HepG2 (cell line): ENCODE results near the gene NARF. TPM values are rescaled to one million over a fixed set of nuclear protein-coding genes. Genes with fewer than 3 reads are reported as not detected.
A peak's percentile ranks its signal among the peaks of the same experiment; 100 is the strongest.

Experiments
- ATAC-seq: fragments of 200-7000 bp; cut with Tn5 transposase; 3 replicates; pipeline ENCODE4 v1.9.1; 2020; ENCODE audit warnings: mild to moderate bottlenecking, moderate library complexity
- BruUV-seq: library from RNA; stranded (reverse); fragments of 400-500 nt; replicated peaks from 2 replicates; lab custom pipeline; 2021; lab: Mats Ljungman, UMichigan
- CTCF ChIA-PET: fragments of 300-600 bp; formaldehyde crosslinking; extraction: SDS; loops from one replicate; lab custom pipeline; 2021; ENCODE audit warnings: low total read pairs, inconsistent platforms, low intra/inter-chr PET ratio; lab: Yijun Ruan, JAX
- POLR2A ChIA-PET: fragments of 350-600 bp; sonication (Branson Sonifier 250); formaldehyde crosslinking; loops from one replicate; lab custom pipeline; 2020; ENCODE audit warnings: antibody characterized with exemption, inconsistent platforms; lab: Yijun Ruan, JAX
- DNase-seq: peaks from one replicate; pipeline ENCODE4 v3.0.0-alpha.2; 2015; ENCODE audit warnings: low spot score
- FAIRE-seq: peaks from 3 replicates; lab custom pipeline; 2011; peaks lifted over from hg19 to GRCh38; lab: Jason Lieb, UNC
- H2AFZ ChIP-seq: one replicate; pipeline ENCODE4 v1.6.1; 2011; ENCODE audit warnings: low read length, inconsistent platforms
- H3K27ac ChIP-seq: fragments of 300-600 bp; 3 replicates; pipeline ENCODE4 v1.8.0; 2011; ENCODE audit warnings: mixed run types, mild to moderate bottlenecking, mixed read lengths, low read length, inconsistent platforms; ENCODE audit not compliant: insufficient read depth; ENCODE audit errors: extremely low read length
- H3K27me3 ChIP-seq, 2 experiments: fragments of 200-600 bp in 1 of 2; 2 replicates in 1 of 2; 3 replicates in 1 of 2; pipeline versions ENCODE4 v1.6.0 to v1.8.0; 2011; ENCODE audit warnings: low read length in 2 of 2, mild to moderate bottlenecking in 2 of 2, moderate library complexity in 2 of 2, inconsistent platforms in 1 of 2; ENCODE audit not compliant: insufficient read depth in 2 of 2, control insufficient read depth in 1 of 2
- H3K36me3 ChIP-seq, 2 experiments: fragments of 200-600 bp in 1 of 2; replicated peaks in 1 of 2; 2 replicates in 1 of 2; 3 replicates in 1 of 2; pipeline versions ENCODE4 v1.5.1 to v1.8.0; 2011; ENCODE audit warnings: low read length in 2 of 2, inconsistent platforms in 1 of 2; ENCODE audit not compliant: insufficient read depth in 2 of 2, control insufficient read depth in 1 of 2
- H3K4me1 ChIP-seq: 2 replicates; pipeline ENCODE4 v1.5.1; 2012; ENCODE audit warnings: low read length, inconsistent platforms; ENCODE audit not compliant: insufficient read depth
- H3K4me2 ChIP-seq: 2 replicates; pipeline ENCODE4 v1.6.0; 2011; ENCODE audit warnings: low read depth, low read length, inconsistent platforms
- H3K4me3 ChIP-seq, 3 experiments: fragments of 200-600 bp in 1 of 3; sonication (generic), shearing (Covaris generic) in 1 of 3; replicated peaks in 1 of 3; 2 replicates each; pipeline ENCODE4 v1.5.1; 2011 to 2016; ENCODE audit warnings: low read length in 3 of 3, inconsistent platforms in 2 of 3, low read depth in 2 of 3, mild to moderate bottlenecking in 2 of 3, control low read depth in 1 of 3, mixed read lengths in 1 of 3; ENCODE audit not compliant: insufficient read depth in 1 of 3
- H3K79me2 ChIP-seq: one replicate; pipeline ENCODE4 v1.6.1; 2011; ENCODE audit warnings: low read length, inconsistent platforms; ENCODE audit not compliant: insufficient read depth
- H3K9ac ChIP-seq: 2 replicates; pipeline ENCODE4 v1.6.0; 2011; ENCODE audit warnings: mild to moderate bottlenecking, low read depth, low read length, inconsistent platforms; ENCODE audit not compliant: insufficient read depth
- H3K9me3 ChIP-seq: 2 replicates; pipeline ENCODE4 v1.5.1; 2012; ENCODE audit warnings: mild to moderate bottlenecking, low read length
- H4K20me1 ChIP-seq: 2 replicates; pipeline ENCODE4 v1.6.0; 2011; ENCODE audit warnings: inconsistent platforms, mild to moderate bottlenecking, low read length, moderate library complexity; ENCODE audit not compliant: insufficient read depth
- DNMT3B ChIP-seq: conservative IDR thresholded peaks from 2 replicates; pipeline ENCODE4 v1.6.1; 2016; ENCODE audit warnings: missing biosample characterization, control low read depth
- FUBP1 ChIP-seq: sonication (generic); formaldehyde crosslinking; IDR thresholded peaks from 2 replicates; pipeline ENCODE4 v1.5.1; 2020; ENCODE audit warnings: missing genetic modification reagents, mild to moderate bottlenecking, borderline replicate concordance
- HNRNPL ChIP-seq: fragments of 200-400 bp; formaldehyde crosslinking; IDR thresholded peaks from 2 replicates; pipeline ENCODE4 v1.6.1; 2017; ENCODE audit warnings: mild to moderate bottlenecking, low read depth, low read length
- HOXA3 ChIP-seq: sonication (generic); formaldehyde crosslinking; IDR thresholded peaks from 2 replicates; pipeline ENCODE4 v1.5.0; 2020; ENCODE audit warnings: missing genetic modification reagents
- KDM2A ChIP-seq: sonication (generic); formaldehyde crosslinking; IDR thresholded peaks from 2 replicates; pipeline ENCODE4 v1.4.0; 2020; ENCODE audit warnings: low read depth, missing genetic modification reagents, borderline replicate concordance
- KDM5B ChIP-seq: sonication (generic); formaldehyde crosslinking; IDR thresholded peaks from 2 replicates; pipeline ENCODE4 v1.4.0; 2020; ENCODE audit warnings: missing genetic modification reagents, mild to moderate bottlenecking, borderline replicate concordance
- MAX ChIP-seq: IDR thresholded peaks from 2 replicates; pipeline ENCODE4 v1.6.1; 2012; ENCODE audit warnings: inconsistent platforms
- SRY ChIP-seq: sonication (generic); formaldehyde crosslinking; IDR thresholded peaks from 2 replicates; pipeline ENCODE4 v1.8.0; 2022; ENCODE audit warnings: mild to moderate bottlenecking, missing genetic modification reagents
- SUZ12 ChIP-seq: fragments of 150-350 bp; IDR thresholded peaks from 2 replicates; pipeline ENCODE4 v1.6.1; 2014; ENCODE audit warnings: low read depth, low read length
- UBTF ChIP-seq: sonication (generic); formaldehyde crosslinking; IDR thresholded peaks from 2 replicates; pipeline ENCODE4 v1.4.0; 2020; ENCODE audit warnings: mild to moderate bottlenecking, missing genetic modification reagents
- ZBTB14 ChIP-seq: sonication (generic); formaldehyde crosslinking; IDR thresholded peaks from 2 replicates; pipeline ENCODE4 v1.4.0; 2020; ENCODE audit warnings: missing genetic modification reagents
- ZBTB20 ChIP-seq: sonication (generic); formaldehyde crosslinking; IDR thresholded peaks from 2 replicates; pipeline ENCODE4 v1.8.1; 2023; ENCODE audit warnings: missing genetic modification reagents, low read depth, mild to moderate bottlenecking, borderline replicate concordance
- ZBTB42 ChIP-seq: sonication (generic); formaldehyde crosslinking; IDR thresholded peaks from 2 replicates; pipeline ENCODE4 v1.5.0; 2020; ENCODE audit warnings: mild to moderate bottlenecking, missing genetic modification reagents
- ZFP36L1 ChIP-seq: sonication (generic); formaldehyde crosslinking; IDR thresholded peaks from 2 replicates; pipeline ENCODE4 v1.8.0; 2022; ENCODE audit warnings: mild to moderate bottlenecking, missing genetic modification reagents, moderate library complexity
- ZFP36L2 ChIP-seq: sonication (generic); formaldehyde crosslinking; IDR thresholded peaks from 2 replicates; pipeline ENCODE4 v1.4.0; 2020; ENCODE audit warnings: missing genetic modification reagents
- ZNF446 ChIP-seq: sonication (generic); formaldehyde crosslinking; IDR thresholded peaks from 2 replicates; pipeline ENCODE4 v1.5.0; 2020; ENCODE audit warnings: mild to moderate bottlenecking, missing genetic modification reagents
- ZNF543 ChIP-seq: sonication (generic); formaldehyde crosslinking; IDR thresholded peaks from 2 replicates; pipeline ENCODE4 v1.4.0; 2020; ENCODE audit warnings: mild to moderate bottlenecking, missing genetic modification reagents
- ZNF644 ChIP-seq: IDR thresholded peaks from 2 replicates; pipeline ENCODE4 v1.6.1; 2016; ENCODE audit warnings: low read depth
- ZNF747 ChIP-seq: sonication (generic); formaldehyde crosslinking; IDR thresholded peaks from 2 replicates; pipeline ENCODE4 v1.8.1; 2023; ENCODE audit warnings: missing genetic modification reagents, mild to moderate bottlenecking, borderline replicate concordance
- WGBS: methylation state at CpG from one replicate; pipeline ENCODE4 v1.1.6; 2017; ENCODE audit warnings: low lambda C conversion rate; 5-methylcytosine and 5-hydroxymethylcytosine counted together
- in situ Hi-C: cut with HindIII; loops from 2 replicates; pipeline ENCODE4 v1.10.0; 2017; ENCODE audit warnings: low pct_unique_long_range_greater_than_20kb; ENCODE audit not compliant: extremely low pct_ligation_motif_present
- intact Hi-C: fragments of 100-400 bp; cut with micrococcal nuclease; formaldehyde crosslinking; loops from one replicate; pipeline ENCODE4 v1.10.0; 2022; ENCODE audit not compliant: unreplicated experiment
- polyA plus RNA-seq, 8 experiments: library from polyadenylated mRNA; depleted of rRNA in 3 of 8; stranded (reverse) in 7 of 8; unstranded in 1 of 8; fragments of >200 nt; fragmentation: Illumina TruSeq in 4 of 8; extraction: Trizol in 4 of 8; gene quantifications; 2 replicates each; pipeline versions ENCODE4 v1.2.1 to v1.2.3, GENCODE V29; 2011 to 2016; ENCODE audit warnings: low read depth in 4 of 8, missing spikeins in 1 of 8, mixed read lengths in 1 of 8; ENCODE audit not compliant: insufficient read depth in 1 of 8
- total RNA-seq, 5 experiments: library from RNA; depleted of rRNA; stranded (reverse); fragments of >200 nt; fragmentation: Illumina TruSeq; extraction: Trizol; gene quantifications; 2 replicates each; pipeline ENCODE4 v1.2.3, GENCODE V29; 2016; ENCODE audit warnings: low read depth in 1 of 5

Gene NARF
- total and polyA plus RNA-seq, 2 of the 13 experiments (the other 11 are each of a cell fraction or from before 2014, with no cell fraction given): 61.1 to 144 TPM

GRCh38 chr17:82496529-82497434, 38.2 kb downstream of the NARF start:
- intact Hi-C loops: no loop called here
- ChIA-PET CTCF (no interaction called here), POLR2A (interaction anchor here (0.6 to 3.0 kb wide), 6 partner anchors 10 to 171 kb away, joined by 3 to 14 read pairs (median 7); partner anchors contain the start of gene FOXK2)
- H3K4me1 ChIP-seq: peaks cover 60% of the 10 kb centered on the region
- WGBS: 82% methylated on average over 68 of the region's 83 CpGs
- H2AFZ ChIP-seq: no peak overlapping the region
- H3K79me2 ChIP-seq: no peaks in the 10 kb centered on the region
- DNase-seq (no peak), FAIRE-seq (no peak), ATAC-seq (no peak)
- no peaks in the 10 kb centered on the region; a peak in 1 of 5 replicates for H3K27me3 ChIP-seq
- no TSS peak for BruUV-seq
- H3K27ac ChIP-seq: no peak overlapping the region
- in situ Hi-C loops: no loop called here
- H3K4me3 ChIP-seq: no peak overlapping the region
- no peaks in the 10 kb centered on the region for H3K36me3 ChIP-seq
- H4K20me1 ChIP-seq: no peaks in the 10 kb centered on the region
- no peak overlapping the region for H3K9ac ChIP-seq
- no peaks in the 10 kb centered on the region for H3K9me3 ChIP-seq
- H3K4me2 ChIP-seq: peak overlapping the region; percentile 85; the same call in 1 of the 2 replicates
- TF ChIP-seq UBTF (CRISPR knock-in tag) (no peak), DNMT3B (CRISPR knock-in tag) (no peak), ZNF446 (CRISPR knock-in tag) (0 out of 2 replicates have a peak, but pooled peaks have one; percentile 37), ZBTB42 (CRISPR knock-in tag) (no peak), ZBTB20 (CRISPR knock-in tag) (no peak), ZFP36L2 (no peak), KDM5B (CRISPR knock-in tag) (0 out of 2 replicates have a peak, but pooled peaks have one; percentile 59), ZBTB14 (CRISPR knock-in tag) (0 out of 2 replicates have a peak, but pooled peaks have one; percentile 34), FUBP1 (CRISPR knock-in tag) (no peak), ZFP36L1 (CRISPR knock-in tag) (no peak), HNRNPL (0 out of 2 replicates have a peak, but pooled peaks have one; percentile 72), ZNF543 (no peak), HOXA3 (peak; percentile 13), ZNF747 (CRISPR knock-in tag) (no peak), SRY (no peak), ZNF644 (CRISPR knock-in tag) (no peak), KDM2A (CRISPR knock-in tag) (no peak), MAX (peak; percentile 13; the same call in 1 of the 2 replicates), SUZ12 (no peak)
